ENCODE results near the gene MBNL1. TPM values are rescaled to one million over a fixed set of nuclear protein-coding genes. Genes with fewer than 3 reads are reported as not detected.

MBNL1 gene
- total and polyA plus RNA-seq, 5 experiments from 2014 or later, result 298 to 423 (median 370) TPM

DNA sequence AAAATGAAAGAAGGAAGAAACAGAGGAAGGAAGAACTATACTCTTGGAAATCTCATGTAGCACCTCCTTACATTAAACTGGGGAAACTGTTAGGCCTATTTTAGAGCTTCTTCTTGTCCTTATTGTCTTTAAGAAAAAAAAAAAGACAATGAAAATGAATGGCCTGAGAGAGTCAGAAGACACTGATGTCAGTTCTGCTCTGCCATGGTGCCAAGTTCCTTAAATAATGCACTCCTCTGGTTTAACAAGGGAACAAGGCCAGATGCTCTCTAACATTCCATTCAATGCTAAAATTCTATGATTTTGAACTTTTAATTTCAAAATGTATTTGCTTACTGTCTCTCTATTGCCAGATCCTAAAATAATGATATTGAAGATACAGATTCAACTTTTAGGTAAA, 4.4 kb upstream of the MBNL1 start:
- H3K27ac Mint-ChIP-seq, result peak overlapping the region; percentile 46 to 93 (median 68)
- H3K4me3 Mint-ChIP-seq, result peak overlapping the region in 7 of 10 donors; percentile 1 to 61 (median 17)
- H3K4me1 Mint-ChIP-seq, result peaks cover 36 to 80% (median 70%) of the 10 kb centered on the region in 4 donors
- no peaks in the 10 kb centered on the region for H3K27me3 Mint-ChIP-seq
- peaks cover 0 to 4% (median 0%) of the 10 kb centered on the region in 9 donors for H3K9me3 Mint-ChIP-seq
- no peak for DNase-seq
- peaks cover 0 to 11% (median 6%) of the 10 kb centered on the region in 3 donors for H3K36me3 Mint-ChIP-seq
- POLR2A ChIA-PET, result interaction anchor here (12.9 kb wide), 1 partner anchor 20 kb away, joined by 123 read pairs; no protein-coding TSS in a partner anchor
- ATAC-seq, result no peak

DNA sequence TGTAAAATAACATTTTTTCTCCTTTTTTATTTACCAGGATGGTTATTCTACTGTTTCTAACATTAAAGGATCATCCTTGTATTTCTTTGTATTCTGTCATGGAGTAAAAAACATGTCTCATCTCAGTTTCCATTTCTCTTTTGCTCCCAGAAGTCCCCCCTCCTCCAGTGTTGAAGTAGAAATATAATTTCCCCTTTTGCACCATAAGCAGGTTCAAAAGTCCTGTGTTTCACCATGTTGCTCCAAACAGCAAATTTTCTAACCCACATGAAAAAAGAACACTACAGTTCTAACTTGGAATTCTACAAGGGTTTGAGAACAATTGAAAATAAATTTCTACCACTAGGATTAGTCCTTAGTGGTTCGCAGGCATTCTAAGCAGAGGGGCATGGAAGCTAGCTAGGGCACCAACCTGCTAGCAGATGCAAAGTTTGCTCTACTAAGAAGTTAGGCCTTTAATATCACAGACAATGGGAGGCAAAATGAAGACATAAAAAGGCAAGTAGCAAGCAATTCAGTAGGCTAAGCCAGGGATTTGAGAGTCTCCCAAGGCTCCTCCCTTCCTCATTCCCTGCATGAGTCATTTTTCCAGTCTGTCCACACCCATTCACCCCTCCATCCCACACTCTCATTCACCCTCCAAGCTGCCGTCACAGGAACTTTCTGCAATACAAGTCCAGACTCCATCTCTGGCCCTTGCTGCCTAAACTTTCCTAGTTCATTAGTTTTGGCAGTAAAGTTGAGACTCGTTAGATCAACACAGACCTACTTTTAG, 2.3 kb upstream of the MBNL1 start:
- peaks cover 6 to 21% (median 15%) of the 10 kb centered on the region in 3 donors for H3K36me3 Mint-ChIP-seq
- peak overlapping the region; percentile 77 to 99 (median 98) for H3K4me3 Mint-ChIP-seq
- no peaks in the 10 kb centered on the region for H3K27me3 Mint-ChIP-seq
- ATAC-seq (no peak), DNase-seq (no peak)
- H3K9me3 Mint-ChIP-seq, result peaks cover 0 to 4% (median 0%) of the 10 kb centered on the region in 9 donors
- peak overlapping the region; percentile 92 to 99 (median 98) for H3K27ac Mint-ChIP-seq
- POLR2A ChIA-PET, result interaction anchor here (0.9 to 7.7 kb wide), 3 partner anchors 9 to 114 kb away, joined by 3 to 194 read pairs (median 141); no protein-coding TSS in a partner anchor
- peaks cover 29 to 64% (median 57%) of the 10 kb centered on the region in 4 donors for H3K4me1 Mint-ChIP-seq

DNA sequence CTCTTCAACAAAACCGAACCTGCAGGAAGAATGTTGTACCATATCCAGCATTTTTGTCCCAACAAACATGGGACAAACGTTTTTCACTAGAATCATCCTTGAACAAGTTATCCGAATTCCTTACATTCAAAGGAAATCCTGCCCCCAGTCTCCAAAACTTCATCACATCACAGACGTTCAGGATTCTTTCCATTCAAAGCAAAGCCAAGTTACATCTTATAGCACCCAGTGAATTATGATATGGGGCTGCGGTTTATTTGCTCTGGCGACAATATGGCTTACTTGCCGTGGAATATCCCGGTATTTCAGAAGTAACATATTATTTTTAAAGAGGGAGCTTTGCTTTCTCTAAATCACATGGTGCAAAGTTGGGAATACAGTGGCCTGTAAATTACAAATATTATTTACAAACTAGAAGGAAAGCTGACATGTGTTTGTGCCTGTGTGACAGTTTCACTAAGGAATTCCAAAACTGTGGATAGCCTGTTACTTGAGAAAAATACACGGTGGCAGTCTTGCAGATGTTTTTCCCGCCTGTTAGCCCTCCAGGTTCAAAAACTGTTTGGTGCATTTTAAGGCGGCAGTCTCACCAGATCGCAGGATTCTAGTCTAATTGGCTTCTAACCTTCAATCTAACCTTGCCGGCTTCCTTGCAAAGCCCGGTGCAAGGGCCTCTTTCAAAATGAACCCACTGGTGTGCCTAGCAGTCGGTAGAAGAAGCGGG, 736 bp upstream of the MBNL1 start:
- peak overlapping the region; percentile 92 to 99 (median 98) for H3K27ac Mint-ChIP-seq
- H3K27me3 Mint-ChIP-seq, result no peaks in the 10 kb centered on the region
- ATAC-seq (no peak), DNase-seq (no peak)
- H3K36me3 Mint-ChIP-seq, result peaks cover 9 to 23% (median 16%) of the 10 kb centered on the region in 3 donors
- peaks cover 0 to 4% (median 0%) of the 10 kb centered on the region in 9 donors for H3K9me3 Mint-ChIP-seq
- H3K4me1 Mint-ChIP-seq, result peaks cover 35 to 67% (median 60%) of the 10 kb centered on the region in 4 donors
- POLR2A ChIA-PET, result interaction anchor here (0.8 to 7.7 kb wide), 25 partner anchors 11 to 1505 kb away, joined by 3 to 194 read pairs (median 11); partner anchors contain the start of gene SIAH2
- H3K4me3 Mint-ChIP-seq, result peak overlapping the region; percentile 77 to 99 (median 98)

DNA sequence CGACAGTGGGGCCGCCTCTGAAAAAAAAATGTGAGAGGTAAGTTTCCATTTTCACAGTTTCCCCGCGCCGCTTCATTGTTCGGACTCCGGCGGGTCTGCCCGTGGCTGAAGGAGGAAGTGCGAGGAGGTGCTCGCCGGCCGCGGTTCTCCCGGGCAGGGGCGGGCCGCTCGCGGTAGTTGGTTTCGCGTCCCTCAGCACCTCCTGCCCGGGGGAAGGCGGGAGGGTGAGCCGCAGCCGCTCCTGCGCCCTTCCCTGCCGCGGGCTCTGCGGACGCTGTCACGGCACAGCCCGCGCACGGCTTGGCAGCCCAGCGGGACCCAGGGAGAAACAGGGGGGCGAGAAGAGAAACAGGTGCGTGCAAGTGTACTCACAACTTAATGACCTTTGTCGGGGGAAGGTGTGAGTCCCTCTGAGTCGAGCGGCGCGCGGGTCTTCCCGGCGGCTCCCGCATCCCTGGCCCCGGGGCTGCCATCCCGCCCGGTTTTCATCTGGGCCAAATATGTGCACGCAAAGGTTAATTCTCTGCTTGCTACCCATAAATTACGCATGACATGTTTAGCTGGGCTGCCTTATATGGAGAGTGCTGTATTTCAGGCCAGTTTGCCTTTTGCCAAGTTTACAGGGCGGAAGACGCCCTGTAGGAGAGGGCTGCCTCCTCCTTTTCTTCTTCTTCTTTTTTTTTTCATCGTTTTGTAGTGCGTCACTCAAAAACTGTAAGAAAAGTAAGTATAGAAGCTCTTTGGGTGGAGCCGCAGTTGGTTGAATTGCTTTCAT, 514 bp downstream of the MBNL1 start:
- H3K4me1 Mint-ChIP-seq, result peaks cover 30 to 67% (median 59%) of the 10 kb centered on the region in 4 donors
- H3K27me3 Mint-ChIP-seq, result no peaks in the 10 kb centered on the region
- H3K4me3 Mint-ChIP-seq, result peak overlapping the region; percentile 77 to 99 (median 98)
- peak overlapping the region; percentile 92 to 99 (median 98) for H3K27ac Mint-ChIP-seq
- ATAC-seq (peak; percentile 68 to 74), DNase-seq (peak; percentile 41 to 89 (median 74))
- POLR2A ChIA-PET, result interaction anchor here (0.7 to 7.7 kb wide), 43 partner anchors 8 to 1506 kb away, joined by 3 to 194 read pairs (median 5); partner anchors contain the start of gene SIAH2
- H3K9me3 Mint-ChIP-seq, result no peaks in the 10 kb centered on the region
- peaks cover 9 to 20% (median 13%) of the 10 kb centered on the region in 3 donors for H3K36me3 Mint-ChIP-seq

DNA sequence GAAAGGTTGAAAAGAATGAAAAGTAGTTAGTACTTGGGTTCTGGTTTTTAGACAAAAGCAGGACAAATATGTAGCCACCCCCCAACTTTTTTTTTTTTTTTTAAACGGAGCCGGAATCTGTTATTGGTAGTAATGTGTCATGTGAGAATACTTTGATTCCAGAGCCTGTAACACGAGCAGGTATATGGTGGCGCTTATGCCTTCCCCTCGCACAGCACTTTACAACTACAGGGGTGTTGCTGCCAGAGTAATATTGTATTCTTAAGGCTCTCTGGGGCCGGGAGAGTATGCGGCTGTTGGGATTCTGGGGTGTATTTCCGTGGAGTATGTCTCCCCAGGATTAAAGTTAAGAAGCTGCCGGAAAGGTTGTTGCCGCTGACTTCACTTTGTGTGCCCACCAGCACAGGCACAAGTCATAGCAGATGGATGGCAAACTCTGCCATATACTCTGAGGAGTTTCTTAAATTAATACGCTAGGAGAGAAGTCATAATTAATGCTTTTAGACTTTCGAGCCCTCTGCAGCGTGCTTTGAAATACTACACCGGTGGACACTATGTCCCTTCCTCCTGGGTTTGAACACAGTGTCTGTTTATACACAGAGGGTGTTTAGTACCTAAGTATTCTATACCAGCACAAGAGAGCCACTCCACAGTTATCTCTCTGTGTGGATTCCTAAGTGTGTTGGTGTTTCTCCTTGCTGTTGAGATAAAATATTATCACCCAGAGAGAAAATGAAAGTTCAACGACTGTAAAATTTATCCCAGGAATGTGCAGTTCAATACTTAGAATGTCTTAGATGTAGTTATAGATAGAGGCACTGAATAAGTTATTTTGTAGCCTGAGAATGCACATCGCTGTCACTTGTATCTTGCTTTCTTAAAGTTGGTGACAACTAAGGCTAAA, 1.4 kb downstream of the MBNL1 start:
- Mint-ChIP-seq H3K4me1 (peaks cover 30 to 67% (median 58%) of the 10 kb centered on the region in 4 donors), H3K27ac (peak overlapping the region; percentile 92 to 99 (median 98)), H3K4me3 (peak overlapping the region; percentile 77 to 99 (median 98)), H3K36me3 (peaks cover 9 to 20% (median 12%) of the 10 kb centered on the region in 3 donors), H3K27me3 (no peaks in the 10 kb centered on the region), H3K9me3 (no peaks in the 10 kb centered on the region)
- POLR2A ChIA-PET, result interaction anchor here (0.7 to 7.7 kb wide), 33 partner anchors 8 to 895 kb away, joined by 3 to 194 read pairs (median 9); no protein-coding TSS in a partner anchor
- peak; percentile 52 to 61 for ATAC-seq
- DNase-seq, result peak in 5 of 10 donors; percentile 35 to 77 (median 50)

DNA sequence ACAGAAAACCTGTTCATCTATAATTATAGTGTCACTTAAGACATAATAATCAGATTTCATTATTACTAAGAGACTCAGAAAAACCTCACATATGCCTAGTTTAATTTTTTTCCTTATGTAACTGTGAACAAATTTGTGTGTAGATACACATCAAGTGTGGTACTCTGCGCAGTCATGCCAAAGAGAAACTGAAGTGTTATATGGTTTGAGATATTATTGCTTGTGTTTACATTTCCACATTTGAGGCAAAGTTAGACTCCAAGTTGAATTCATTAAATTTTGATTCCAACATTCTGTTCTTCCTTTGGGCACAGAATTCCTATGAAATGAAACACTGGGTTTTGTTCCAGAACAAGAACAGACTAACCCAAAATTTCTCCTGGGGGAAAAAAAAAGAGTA, 2.2 kb downstream of the MBNL1 start:
- ATAC-seq, result no peak
- H3K9me3 Mint-ChIP-seq, result no peaks in the 10 kb centered on the region
- POLR2A ChIA-PET, result interaction anchor here (3.6 to 7.7 kb wide), 2 partner anchors 14 to 85 kb away, joined by 59 to 194 read pairs; no protein-coding TSS in a partner anchor
- H3K4me3 Mint-ChIP-seq, result peak overlapping the region; percentile 77 to 99 (median 98)
- peak overlapping the region; percentile 90 to 99 (median 98) for H3K27ac Mint-ChIP-seq
- peaks cover 33 to 66% (median 59%) of the 10 kb centered on the region in 4 donors for H3K4me1 Mint-ChIP-seq
- no peak for DNase-seq
- H3K27me3 Mint-ChIP-seq, result no peaks in the 10 kb centered on the region
- H3K36me3 Mint-ChIP-seq, result peaks cover 9 to 20% (median 12%) of the 10 kb centered on the region in 3 donors

DNA sequence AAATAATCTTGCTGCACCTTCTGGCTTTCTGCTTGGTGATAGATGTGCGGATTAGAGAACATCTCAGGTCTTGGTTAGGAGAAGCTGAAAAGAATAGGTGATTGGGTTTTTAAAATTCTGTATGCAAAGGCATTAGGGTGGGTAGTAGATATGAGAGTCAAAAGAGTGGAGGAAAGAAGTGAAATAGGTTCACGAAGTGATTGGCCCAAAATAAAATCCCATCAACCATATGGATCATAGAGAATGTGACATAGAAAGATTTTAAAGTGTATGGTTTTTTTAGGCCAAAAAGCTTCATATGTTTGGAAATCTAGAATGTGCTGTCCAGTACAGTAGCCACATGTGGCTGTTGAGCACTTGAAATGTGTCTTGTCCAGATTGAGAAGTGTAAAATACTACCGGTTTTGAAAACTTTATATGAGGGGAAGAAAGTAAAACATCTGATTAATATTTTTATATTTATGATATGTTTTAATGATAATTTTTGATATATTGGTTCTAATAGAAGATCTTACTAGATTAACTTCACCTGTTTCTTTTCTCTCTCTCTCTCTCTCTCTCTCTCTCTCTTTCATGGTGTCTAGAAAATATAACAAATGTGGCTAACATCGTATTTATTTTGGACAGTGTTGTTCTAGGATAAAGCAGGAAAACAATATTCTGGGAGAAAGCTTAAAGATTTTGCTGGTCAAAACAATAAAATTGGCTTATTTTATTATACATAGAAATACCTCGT, 2.9 kb downstream of the MBNL1 start:
- Mint-ChIP-seq H3K27me3 (no peaks in the 10 kb centered on the region), H3K4me3 (peak overlapping the region; percentile 77 to 99 (median 98)), H3K4me1 (peaks cover 31 to 66% (median 59%) of the 10 kb centered on the region in 4 donors), H3K27ac (peak overlapping the region; percentile 92 to 99 (median 98)), H3K36me3 (peaks cover 9 to 20% (median 12%) of the 10 kb centered on the region in 3 donors), H3K9me3 (no peaks in the 10 kb centered on the region)
- POLR2A ChIA-PET, result interaction anchor here (2.2 to 7.7 kb wide), 2 partner anchors 11 to 15 kb away, joined by 9 to 194 read pairs; no protein-coding TSS in a partner anchor
- ATAC-seq (no peak), DNase-seq (no peak)

DNA sequence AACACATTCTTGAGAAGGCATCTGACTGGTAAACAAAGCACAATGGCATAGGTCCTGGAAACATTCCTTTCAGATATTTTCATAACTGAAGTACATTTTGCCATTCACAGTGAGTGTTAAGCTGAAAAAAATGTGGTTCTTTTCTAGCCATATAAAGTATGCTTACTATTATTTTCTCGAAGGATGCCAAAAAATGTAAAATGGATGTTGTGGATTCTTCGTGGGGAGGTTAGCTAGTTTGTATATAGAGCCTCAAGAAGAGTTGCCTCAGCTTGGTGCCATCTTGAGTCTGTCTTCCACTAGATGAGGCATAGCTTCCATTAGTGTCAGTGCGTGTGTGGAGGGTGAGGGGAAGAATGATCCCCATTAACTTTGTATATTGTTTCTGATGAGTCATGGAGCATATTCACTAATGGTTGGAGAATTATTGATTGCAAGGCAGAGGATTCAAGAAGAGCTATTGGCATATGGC, 4.1 kb downstream of the MBNL1 start:
- no peak for ATAC-seq

DNA sequence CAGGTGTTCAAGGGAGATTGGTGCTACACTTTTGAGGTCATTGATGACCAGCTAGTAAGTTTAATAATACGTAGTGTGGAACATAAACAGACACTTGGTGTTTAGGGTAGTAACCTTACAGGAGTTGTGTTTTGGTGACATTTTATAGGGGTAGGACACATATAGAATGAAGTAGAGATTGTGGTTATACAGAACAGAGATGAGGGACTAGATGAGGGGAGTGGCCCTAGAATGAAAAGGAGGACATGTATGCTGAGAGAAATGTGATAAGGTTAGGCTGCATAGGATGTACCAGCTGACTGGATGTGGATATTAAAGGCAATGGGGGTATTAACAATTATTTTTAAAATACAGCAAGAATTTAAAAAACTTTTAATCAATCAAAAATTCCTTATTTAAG, 8.0 kb downstream of the MBNL1 start:
- H3K36me3 Mint-ChIP-seq, result peaks cover under 1 to 13% (median 2%) of the 10 kb centered on the region in 3 donors
- H3K27ac Mint-ChIP-seq, result peak overlapping the region; percentile 9 to 93 (median 82)
- POLR2A ChIA-PET, result interaction anchor here (0.8 to 1.9 kb wide), 3 partner anchors 37 to 182 kb away, joined by 3 to 6 read pairs (median 4); no protein-coding TSS in a partner anchor
- no peaks in the 10 kb centered on the region for H3K9me3 Mint-ChIP-seq
- H3K4me1 Mint-ChIP-seq, result peaks cover 30 to 86% (median 76%) of the 10 kb centered on the region in 4 donors
- peak overlapping the region; percentile 16 to 88 (median 66) for H3K4me3 Mint-ChIP-seq
- H3K27me3 Mint-ChIP-seq, result no peaks in the 10 kb centered on the region
- ATAC-seq, result peak; percentile 33 to 54
- no peak for DNase-seq

More for the DNA sequence above, 4.1 kb downstream of the MBNL1 start:
- Mint-ChIP-seq H3K36me3 (peaks cover 9 to 20% (median 12%) of the 10 kb centered on the region in 3 donors), H3K27ac (peak overlapping the region; percentile 23 to 98 (median 92)), H3K27me3 (no peaks in the 10 kb centered on the region), H3K9me3 (no peaks in the 10 kb centered on the region), H3K4me1 (peaks cover 22 to 63% (median 56%) of the 10 kb centered on the region in 4 donors), H3K4me3 (peak overlapping the region; percentile 77 to 99 (median 93))
- POLR2A ChIA-PET, result interaction anchor here (0.6 to 7.7 kb wide), 4 partner anchors 9 to 79 kb away, joined by 3 to 194 read pairs (median 7); no protein-coding TSS in a partner anchor
- DNase-seq, result no peak

DNA sequence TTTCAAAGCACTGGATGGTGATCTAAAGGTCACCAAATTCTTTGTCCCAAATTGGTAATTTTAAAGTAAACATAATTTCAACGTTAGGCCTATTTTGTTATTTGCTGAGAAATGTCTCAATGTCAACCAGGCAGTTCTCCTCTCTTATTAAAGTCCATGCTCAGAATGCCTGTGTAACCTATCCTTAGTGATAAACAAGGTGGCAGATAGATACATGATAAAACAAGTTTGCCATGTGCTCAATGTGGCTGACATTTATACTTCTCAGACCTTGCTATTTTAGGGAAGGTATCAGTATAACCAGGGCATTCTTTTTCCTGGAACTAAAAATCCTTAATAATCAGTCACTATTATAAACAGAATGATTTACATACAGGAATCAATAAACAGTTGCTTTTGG, 8.5 kb downstream of the MBNL1 start:
- POLR2A ChIA-PET, result interaction anchor here (0.6 to 1.9 kb wide), 4 partner anchors 8 to 181 kb away, joined by 3 to 6 read pairs (median 4); no protein-coding TSS in a partner anchor
- Mint-ChIP-seq H3K27me3 (no peaks in the 10 kb centered on the region), H3K36me3 (peaks cover 0 to 9% (median 2%) of the 10 kb centered on the region in 3 donors), H3K4me3 (peak overlapping the region in 8 of 10 donors; percentile 22 to 75 (median 64)), H3K27ac (peak overlapping the region; percentile 0 to 93 (median 58)), H3K4me1 (peaks cover 27 to 86% (median 75%) of the 10 kb centered on the region in 4 donors), H3K9me3 (no peaks in the 10 kb centered on the region)
- DNase-seq (no peak), ATAC-seq (no peak)

All from naive thymus-derived CD8-positive, alpha-beta T cell (primary cell).